ENCODE results near the gene THPO.

The THPO gene

DNA sequence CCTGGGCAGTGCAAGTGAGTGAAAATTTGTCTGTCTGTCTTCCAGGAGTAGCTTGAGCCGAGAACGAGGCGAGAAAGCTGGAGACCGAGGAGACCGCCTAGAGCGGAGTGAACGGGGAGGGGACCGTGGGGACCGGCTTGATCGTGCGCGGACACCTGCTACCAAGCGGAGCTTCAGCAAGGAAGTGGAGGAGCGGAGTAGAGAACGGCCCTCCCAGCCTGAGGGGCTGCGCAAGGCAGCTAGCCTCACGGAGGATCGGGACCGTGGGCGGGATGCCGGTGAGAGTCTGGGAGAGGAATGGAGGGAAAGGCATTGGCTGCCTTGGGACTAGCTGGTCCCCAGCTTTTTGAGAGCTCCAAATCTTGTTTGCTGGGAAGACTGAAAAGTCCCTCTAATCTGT is 50.8 kb downstream of the THPO start:
- no peak for DNase-seq

GRCh38 chr3:184325715-184326369 is 52.2 kb downstream of the THPO start:
- DNase-seq: no peak

DNA sequence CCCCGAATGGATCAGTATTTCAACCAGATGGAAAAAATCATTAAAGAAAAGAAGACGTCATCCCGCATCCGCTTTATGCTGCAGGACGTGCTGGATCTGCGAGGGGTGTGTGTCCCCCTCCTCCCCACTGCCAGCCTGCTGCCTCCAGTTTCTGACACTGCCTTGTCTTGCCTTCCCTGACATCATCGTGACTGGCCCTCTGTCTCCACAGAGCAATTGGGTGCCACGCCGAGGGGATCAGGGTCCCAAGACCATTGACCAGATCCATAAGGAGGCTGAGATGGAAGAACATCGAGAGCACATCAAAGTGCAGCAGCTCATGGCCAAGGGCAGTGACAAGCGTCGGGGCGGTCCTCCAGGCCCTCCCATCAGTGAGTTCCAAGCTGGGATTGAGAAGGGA is 52.7 kb downstream of the THPO start:
- no peak for DNase-seq

GRCh38 chr3:184323696-184324095 is 54.3 kb downstream of the THPO start:
- no peak for DNase-seq

GRCh38 chr3:184322731-184323487 is 55.1 kb downstream of the THPO start:
- no peak for DNase-seq
